Measurements from ENCODE around the gene NFKB2.

GRCh38 chr10:102402512-102402896 lies 7.0 kb downstream of the NFKB2 start:
- TF ChIP-seq CTCF (IDR thresholded peaks at IDR 0.05) (no peak), POLR2A (IDR thresholded peaks at IDR 0.05) (no peak)
